ENCODE data around the gene RSPH6A. TPM values are rescaled to one million over a fixed set of nuclear protein-coding genes. Genes with fewer than 3 reads are reported as not detected.

Gene RSPH6A
- total RNA-seq, 1 donor from 2014 or later = 0.61 TPM

- Mint-ChIP-seq H3K4me3 (ENCODE audit: unreplicated experiment) (no peak overlapping the region), H3K27me3 (ENCODE audit: unreplicated experiment) (peaks cover 5% of the 10 kb centered on the region), H3K4me1 (ENCODE audit: low read depth, unreplicated experiment) (peaks cover 3% of the 10 kb centered on the region), H3K27ac (ENCODE audit: unreplicated experiment) (no peak overlapping the region), H3K36me3 (ENCODE audit: unreplicated experiment) (no peaks in the 10 kb centered on the region), H3K9me3 (ENCODE audit: unreplicated experiment) (no peaks in the 10 kb centered on the region)
- DNase-seq = peak; percentile 76
- peak; percentile 88 for TF ChIP-seq CTCF (IDR thresholded peaks at IDR 0.05; ENCODE audit: partially characterized antibody, unreplicated experiment)
These were observed 16.1 kb downstream of the RSPH6A start for GRCh38 chr19:45798995-45799517.

GRCh38 chr19:45794627-45795026 is 20.5 kb downstream of the RSPH6A start:
- H3K27ac Mint-ChIP-seq (ENCODE audit: unreplicated experiment) = no peak overlapping the region
- no peak overlapping the region for H3K4me3 Mint-ChIP-seq (ENCODE audit: unreplicated experiment)

GRCh38 chr19:45793876-45794275 is 21.2 kb downstream of the RSPH6A start:
- peaks cover 8% of the 10 kb centered on the region for H3K9me3 Mint-ChIP-seq (ENCODE audit: unreplicated experiment)
- no peak for DNase-seq
- H3K27me3 Mint-ChIP-seq (ENCODE audit: unreplicated experiment) = peaks cover 9% of the 10 kb centered on the region
- no peaks in the 10 kb centered on the region for H3K36me3 Mint-ChIP-seq (ENCODE audit: unreplicated experiment)
- H3K4me1 Mint-ChIP-seq (ENCODE audit: low read depth, unreplicated experiment) = peaks cover 13% of the 10 kb centered on the region
- H3K27ac Mint-ChIP-seq (ENCODE audit: unreplicated experiment) = no peak overlapping the region
- no peak for TF ChIP-seq CTCF (IDR thresholded peaks at IDR 0.05; ENCODE audit: partially characterized antibody, unreplicated experiment)
- peak overlapping the region; percentile 56 for H3K4me3 Mint-ChIP-seq (ENCODE audit: unreplicated experiment)

More at GRCh38 chr19:45794627-45795026, 20.5 kb downstream of the RSPH6A start:
- H3K27me3 Mint-ChIP-seq (ENCODE audit: unreplicated experiment) = peaks cover 9% of the 10 kb centered on the region
- no peak for DNase-seq
- no peaks in the 10 kb centered on the region for H3K36me3 Mint-ChIP-seq (ENCODE audit: unreplicated experiment)
- peaks cover 16% of the 10 kb centered on the region for H3K4me1 Mint-ChIP-seq (ENCODE audit: low read depth, unreplicated experiment)
- no peak for TF ChIP-seq CTCF (IDR thresholded peaks at IDR 0.05; ENCODE audit: partially characterized antibody, unreplicated experiment)
- H3K9me3 Mint-ChIP-seq (ENCODE audit: unreplicated experiment) = peaks cover 8% of the 10 kb centered on the region

- TF ChIP-seq CTCF (IDR thresholded peaks at IDR 0.05; ENCODE audit: partially characterized antibody, unreplicated experiment) = no peak
- H3K27me3 Mint-ChIP-seq (ENCODE audit: unreplicated experiment) = peaks cover 9% of the 10 kb centered on the region
- peaks cover 12% of the 10 kb centered on the region for H3K4me1 Mint-ChIP-seq (ENCODE audit: low read depth, unreplicated experiment)
- peaks cover 8% of the 10 kb centered on the region for H3K9me3 Mint-ChIP-seq (ENCODE audit: unreplicated experiment)
- H3K4me3 Mint-ChIP-seq (ENCODE audit: unreplicated experiment) = peak overlapping the region; percentile 85
- DNase-seq = no peak
- no peaks in the 10 kb centered on the region for H3K36me3 Mint-ChIP-seq (ENCODE audit: unreplicated experiment)
- H3K27ac Mint-ChIP-seq (ENCODE audit: unreplicated experiment) = peak overlapping the region; percentile 81
These were observed 21.9 kb downstream of the RSPH6A start for GRCh38 chr19:45793178-45793564.

- Mint-ChIP-seq H3K4me3 (ENCODE audit: unreplicated experiment) (peak within 1 kb of the TSS; percentile 98), H3K4me1 (ENCODE audit: low read depth, unreplicated experiment) (peaks cover 12% of the 10 kb centered on the region)
These were observed 22.5 kb downstream of the RSPH6A start, which contains the start of gene DMWD for GRCh38 chr19:45792470-45793177. DMWD (minus strand) TSS chr19:45792845; CDS start chr19:45792756, 89 bp downstream.

More at GRCh38 chr19:45792470-45793177, 22.5 kb downstream of the RSPH6A start, which contains the start of gene DMWD:
- peak; percentile 100 for DNase-seq
- H3K36me3 Mint-ChIP-seq (ENCODE audit: unreplicated experiment) = no peaks in the 10 kb centered on the region
- peaks cover 7% of the 10 kb centered on the region for H3K27me3 Mint-ChIP-seq (ENCODE audit: unreplicated experiment)
- H3K9me3 Mint-ChIP-seq (ENCODE audit: unreplicated experiment) = peaks cover 10% of the 10 kb centered on the region
- H3K27ac Mint-ChIP-seq (ENCODE audit: unreplicated experiment) = peak within 1 kb of the TSS; percentile 87
- TF ChIP-seq CTCF (IDR thresholded peaks at IDR 0.05; ENCODE audit: partially characterized antibody, unreplicated experiment) = no peak

Data from glutamatergic neuron (in vitro differentiated cells).